HFF-Myc (cell line): ENCODE results near the gene MALRD1.

Source experiments
- DNase-seq: peaks from one replicate; pipeline ENCODE4 v3.0.0-alpha.2; 2011; ENCODE audit warnings: low read depth; ENCODE audit errors: extremely low read depth
- H3K4me3 ChIP-seq: replicated peaks from 2 replicates; pipeline ENCODE4 v1.5.1; 2011; ENCODE audit warnings: low read depth, mild to moderate bottlenecking, control low read depth, low read length
- CTCF ChIP-seq: IDR thresholded peaks from 2 replicates; pipeline ENCODE4 v1.5.1; 2012; ENCODE audit warnings: mild to moderate bottlenecking, low read depth, low read length, control low read depth; ENCODE audit errors: missing control alignments

Gene MALRD1

DNA sequence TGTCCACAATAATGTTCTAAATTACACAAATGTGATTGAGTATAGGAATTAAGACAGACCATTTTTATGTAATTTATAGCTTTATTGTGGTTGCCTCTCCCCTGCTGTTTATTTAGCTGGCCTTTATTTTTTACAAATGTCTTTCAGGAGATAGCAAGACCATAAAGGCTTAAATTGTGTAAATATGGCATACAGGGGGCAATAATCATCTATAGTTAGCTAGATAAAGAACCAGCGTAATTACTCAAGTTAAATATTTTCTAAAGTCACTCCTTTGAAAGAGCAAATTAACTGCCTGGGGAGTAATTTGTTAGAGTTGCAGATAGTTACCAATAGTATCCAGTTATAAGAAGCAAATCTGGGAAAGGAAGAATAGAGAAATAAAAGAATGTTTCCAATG, at the start of gene MALRD1:
MALRD1 (plus strand) TSS at position 313 of the 400 bp plus-strand sequence. CDS start 138 bp downstream, outside the sequence.
- no peak within 1 kb of the TSS for H3K4me3 ChIP-seq
- no peak for TF ChIP-seq CTCF
- no peak for DNase-seq

DNA sequence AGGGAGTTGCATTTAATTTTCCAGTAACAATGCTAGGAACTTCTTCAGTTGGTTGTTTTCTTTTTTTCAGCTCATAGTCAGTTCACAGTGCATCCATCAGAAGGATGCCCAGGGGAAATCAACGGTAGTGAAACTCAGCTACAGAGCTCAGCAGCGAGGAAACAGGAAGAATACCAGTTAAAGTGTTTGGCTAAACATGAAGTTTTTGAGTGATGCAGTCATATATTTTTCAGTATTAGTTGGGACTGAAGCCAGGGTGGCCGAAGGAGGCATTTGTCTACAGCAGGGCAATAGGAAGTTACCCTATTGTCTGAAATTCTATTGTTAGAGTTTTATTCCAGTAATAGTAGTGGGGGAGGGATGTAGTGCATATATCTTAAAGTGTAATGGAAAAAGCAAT, 45.3 kb upstream of the MALRD1 start:
- DNase-seq, result no peak
- H3K4me3 ChIP-seq, result no peak overlapping the region
- TF ChIP-seq CTCF, result no peak

DNA sequence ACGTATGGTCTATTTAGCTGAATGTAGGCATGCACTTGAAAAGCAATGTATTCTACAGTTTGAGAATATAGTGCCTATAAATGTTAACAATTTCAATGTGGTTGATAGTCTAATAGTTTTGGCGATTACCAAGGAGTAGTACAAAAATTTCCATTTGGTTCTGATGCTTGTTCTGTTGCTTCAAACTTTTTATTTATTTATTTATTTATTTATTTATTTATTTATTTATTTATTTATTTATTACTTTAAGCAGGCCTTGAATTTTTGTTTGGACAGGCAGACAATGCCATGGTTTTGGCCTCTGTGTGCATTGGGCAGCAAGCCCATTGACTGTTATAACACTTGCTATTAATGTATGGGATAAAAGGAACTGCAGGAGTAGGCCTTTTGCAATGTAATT, 36.5 kb upstream of the MALRD1 start:
- H3K4me3 ChIP-seq, result no peak overlapping the region
- no peak for DNase-seq
- no peak for TF ChIP-seq CTCF

- TF ChIP-seq CTCF, result no peak
- H3K4me3 ChIP-seq, result no peak overlapping the region
- DNase-seq, result no peak
These were observed 34.6 kb upstream of the MALRD1 start for GRCh38 chr10:19014034-19014433.

DNA sequence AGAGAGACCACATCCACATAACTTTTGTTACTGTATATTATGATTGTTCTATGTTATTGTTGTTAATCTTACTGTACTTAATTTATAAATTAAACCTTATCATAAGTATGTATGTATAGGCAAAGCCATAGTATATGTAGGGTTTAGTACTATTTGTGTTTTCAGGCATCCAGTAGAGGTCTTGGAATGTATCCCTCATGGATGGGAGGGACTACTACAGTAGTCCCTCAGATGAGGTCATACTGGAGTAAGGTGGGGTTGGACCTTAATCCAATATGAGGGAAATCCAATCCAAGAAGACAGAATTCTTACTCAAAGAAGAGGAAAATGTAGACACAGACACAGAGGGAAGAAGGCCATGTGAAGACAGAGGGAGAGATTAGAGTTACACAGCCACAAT, 34.1 kb upstream of the MALRD1 start:
- DNase-seq, result no peak
- H3K4me3 ChIP-seq, result no peak overlapping the region
- no peak for TF ChIP-seq CTCF

GRCh38 chr10:19017116-19017890, 31.3 kb upstream of the MALRD1 start:
- TF ChIP-seq CTCF, result no peak
- no peak overlapping the region for H3K4me3 ChIP-seq
- DNase-seq, result no peak

GRCh38 chr10:19021162-19021561, 27.4 kb upstream of the MALRD1 start:
- no peak for DNase-seq
- H3K4me3 ChIP-seq, result no peak overlapping the region
- TF ChIP-seq CTCF, result no peak
